Mesodermal cell (in vitro differentiated cells): ENCODE results near the gene MAEA.

Source experiments
- H3K27ac ChIP-seq: 2 replicates; pipeline ENCODE4 v1.7.0; 2013; ENCODE audit warnings: mild to moderate bottlenecking, low read depth, low read length, moderate library complexity; ENCODE audit not compliant: severe bottlenecking
- H3K36me3 ChIP-seq: 2 replicates; pipeline ENCODE4 v1.7.1; 2013; ENCODE audit warnings: mild to moderate bottlenecking, low read length, moderate library complexity; ENCODE audit not compliant: control insufficient read depth, insufficient read depth
- H3K4me1 ChIP-seq: one replicate; pipeline ENCODE4 v1.7.1; 2013; ENCODE audit warnings: mild to moderate bottlenecking, low read length; ENCODE audit not compliant: insufficient read depth, control insufficient read depth, poor library complexity, severe bottlenecking
- H3K4me3 ChIP-seq: 2 replicates; pipeline ENCODE4 v1.7.0; 2013; ENCODE audit warnings: low read length, control low read depth, mild to moderate bottlenecking; ENCODE audit not compliant: insufficient read depth, poor library complexity, severe bottlenecking; ENCODE audit errors: extremely low read depth
- H3K9me3 ChIP-seq: 2 replicates; pipeline ENCODE4 v1.7.1; 2013; ENCODE audit warnings: mild to moderate bottlenecking, low read length, moderate library complexity; ENCODE audit not compliant: control insufficient read depth
- WGBS, 2 experiments: methylation state at CpG; one replicate each; pipeline ENCODE4 v1.1.5; 2013; ENCODE audit warnings: missing lambda C conversion rate in 2 of 2; ENCODE audit not compliant: insufficient coverage in 2 of 2; 5-methylcytosine and 5-hydroxymethylcytosine counted together

The MAEA gene

GRCh38 chr4:1250921-1251772 lies 38.5 kb upstream of the MAEA start:
- H3K36me3 ChIP-seq, result peaks cover 28% of the 10 kb centered on the region
- H3K9me3 ChIP-seq, result peaks cover 61% of the 10 kb centered on the region
- H3K27ac ChIP-seq, result no peak overlapping the region
- H3K4me3 ChIP-seq, result no peak overlapping the region
- 95 to 98% methylated on average over 31 to 32 of the region's 33 CpGs for WGBS, 2 experiments
- H3K4me1 ChIP-seq, result no peaks in the 10 kb centered on the region

GRCh38 chr4:1251773-1252066 lies 38.0 kb upstream of the MAEA start:
- H3K9me3 ChIP-seq, result peaks cover 61% of the 10 kb centered on the region
- H3K36me3 ChIP-seq, result peaks cover 28% of the 10 kb centered on the region
- H3K27ac ChIP-seq, result no peak overlapping the region
- H3K4me3 ChIP-seq, result no peak overlapping the region
- H3K4me1 ChIP-seq, result no peaks in the 10 kb centered on the region
- WGBS, 2 experiments, result 98 to 100% methylated on average over 7 to 11 of the region's 11 CpGs

GRCh38 chr4:1252928-1253492 lies 36.7 kb upstream of the MAEA start:
- 96 to 100% methylated on average over 3 to 4 of the region's 6 CpGs for WGBS, 2 experiments
- no peaks in the 10 kb centered on the region for H3K4me1 ChIP-seq
- H3K4me3 ChIP-seq, result no peak overlapping the region

GRCh38 chr4:1253831-1254230 lies 35.9 kb upstream of the MAEA start:
- peaks cover 28% of the 10 kb centered on the region for H3K36me3 ChIP-seq
- H3K4me3 ChIP-seq, result no peak overlapping the region
- 80% methylated on average over 3 to 5 of the region's 5 CpGs for WGBS, 2 experiments
- H3K9me3 ChIP-seq, result peaks cover 72% of the 10 kb centered on the region
- no peaks in the 10 kb centered on the region for H3K4me1 ChIP-seq
- H3K27ac ChIP-seq, result no peak overlapping the region

More at GRCh38 chr4:1252928-1253492, 36.7 kb upstream of the MAEA start:
- no peak overlapping the region for H3K27ac ChIP-seq
- peaks cover 28% of the 10 kb centered on the region for H3K36me3 ChIP-seq
- H3K9me3 ChIP-seq, result peaks cover 65% of the 10 kb centered on the region

GRCh38 chr4:1255151-1255550 lies 34.5 kb upstream of the MAEA start:
- WGBS, 2 experiments, result 100% methylated on average over 2 of the region's 4 CpGs
- no peak overlapping the region for H3K4me3 ChIP-seq
- no peak overlapping the region for H3K27ac ChIP-seq
- no peaks in the 10 kb centered on the region for H3K4me1 ChIP-seq
- H3K36me3 ChIP-seq, result peaks cover 27% of the 10 kb centered on the region
- H3K9me3 ChIP-seq, result peaks cover 68% of the 10 kb centered on the region

- Histone ChIP-seq H3K4me1 (no peaks in the 10 kb centered on the region), H3K27ac (no peak overlapping the region), H3K4me3 (no peak overlapping the region), H3K36me3 (peaks cover 22% of the 10 kb centered on the region), H3K9me3 (peaks cover 63% of the 10 kb centered on the region)
- WGBS, 2 experiments, result 100% methylated on average over 1 of the region's 2 CpGs
These were observed 34.0 kb upstream of the MAEA start for GRCh38 chr4:1255699-1256098.

- Histone ChIP-seq H3K4me1 (no peaks in the 10 kb centered on the region), H3K4me3 (no peak overlapping the region), H3K27ac (no peak overlapping the region), H3K36me3 (no peaks in the 10 kb centered on the region), H3K9me3 (peaks cover 38% of the 10 kb centered on the region)
- WGBS, 2 experiments, result 60 to 100% methylated on average over 1 of the region's 2 CpGs
These were observed 31.2 kb upstream of the MAEA start for GRCh38 chr4:1258457-1258856.

GRCh38 chr4:1259966-1260365 lies 29.7 kb upstream of the MAEA start:
- Histone ChIP-seq H3K27ac (no peak overlapping the region), H3K36me3 (no peaks in the 10 kb centered on the region), H3K4me1 (no peaks in the 10 kb centered on the region), H3K4me3 (no peak overlapping the region), H3K9me3 (peaks cover 27% of the 10 kb centered on the region)
- 33 to 57% methylated on average over 1 of the region's 4 CpGs for WGBS, 2 experiments

- no peak overlapping the region for H3K27ac ChIP-seq
- H3K9me3 ChIP-seq, result peaks cover 23% of the 10 kb centered on the region
- WGBS, 2 experiments, result 88 to 92% methylated on average over 17 to 19 of the region's 24 CpGs
- H3K36me3 ChIP-seq, result no peaks in the 10 kb centered on the region
- H3K4me1 ChIP-seq, result no peaks in the 10 kb centered on the region
- H3K4me3 ChIP-seq, result no peak overlapping the region
These were observed 29.1 kb upstream of the MAEA start for GRCh38 chr4:1260418-1261106.

GRCh38 chr4:1261107-1261928 lies 28.4 kb upstream of the MAEA start:
- Histone ChIP-seq H3K9me3 (peaks cover 17% of the 10 kb centered on the region), H3K36me3 (no peaks in the 10 kb centered on the region), H3K4me1 (no peaks in the 10 kb centered on the region), H3K4me3 (no peak overlapping the region), H3K27ac (no peak overlapping the region)
- 91% methylated on average over 20 to 21 of the region's 21 CpGs for WGBS, 2 experiments
